ENCODE measurements around the gene LIPC. TPM values are rescaled to one million over a fixed set of nuclear protein-coding genes. Genes with fewer than 3 reads are reported as not detected.

The LIPC gene
- total RNA-seq, 2 donors from 2014 or later = 2.9 to 13.8 TPM

DNA sequence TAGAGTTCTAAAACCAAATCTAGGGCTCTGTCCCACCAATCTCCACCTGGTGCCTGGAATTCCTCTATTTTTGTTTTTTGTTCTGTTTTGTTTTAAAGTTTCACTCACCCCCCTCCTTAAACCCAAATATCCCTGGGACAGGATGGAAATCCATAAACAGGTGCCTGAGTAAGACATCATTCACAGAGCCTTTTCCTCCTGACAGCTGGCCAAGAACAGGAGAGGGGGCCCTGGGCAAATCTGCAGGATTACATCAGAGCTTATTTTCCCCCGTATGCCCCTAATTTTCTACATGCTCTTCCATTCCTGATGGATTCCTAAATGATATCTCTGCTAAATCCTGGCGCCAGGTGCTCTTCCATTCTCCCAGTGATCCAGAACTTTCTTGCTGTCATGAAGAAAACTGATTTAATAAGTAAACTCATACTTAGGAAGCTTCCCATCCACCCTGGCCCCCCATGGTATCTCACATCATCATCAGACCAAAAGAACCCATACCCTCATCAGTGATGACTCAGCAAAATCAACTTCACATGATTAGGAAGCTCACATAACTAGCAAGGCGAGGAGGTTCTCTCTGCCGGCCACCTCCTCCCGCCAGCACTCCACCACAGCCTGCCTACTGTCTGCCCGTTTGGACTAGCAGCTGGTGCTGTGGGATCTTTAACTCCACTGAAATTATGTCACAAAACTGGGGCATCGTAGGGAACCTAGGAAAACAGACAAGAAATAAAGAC, 61.0 kb downstream of the LIPC start:
- Histone ChIP-seq H3K9ac (ENCODE audit: low read depth in 2 of 2, low read length in 2 of 2) (no peak overlapping the region), H3K36me3 (no peaks in the 10 kb centered on the region), H3K4me3 (no peak overlapping the region), H3K27ac (no peak overlapping the region), H3K27me3 (no peaks in the 10 kb centered on the region), H3K9me3 (no peaks in the 10 kb centered on the region), H3K4me1 (no peaks in the 10 kb centered on the region)
- no peak for TF ChIP-seq CTCF (IDR thresholded peaks at IDR 0.05)
- intact Hi-C loops (cut with DNase I) = no loop called here
- no peak for DNase-seq

DNA sequence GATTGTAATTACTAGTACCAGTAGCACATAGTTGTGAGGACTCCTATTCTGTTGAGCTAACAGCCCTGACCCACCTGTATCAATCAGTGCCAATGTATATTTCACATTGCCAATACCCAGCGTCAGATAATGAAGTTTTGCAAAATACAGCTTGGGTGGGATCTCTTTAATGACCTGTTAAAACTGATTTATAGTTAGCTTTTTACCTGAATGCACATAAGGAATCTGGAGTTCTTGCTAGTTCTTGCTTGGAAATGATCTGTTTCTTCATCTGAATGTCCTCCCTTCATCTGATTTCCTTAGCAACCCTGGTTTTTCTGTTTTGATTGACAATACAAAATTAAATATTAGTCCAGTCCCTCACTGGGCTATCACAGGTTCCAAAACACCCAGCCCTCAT, 62.8 kb downstream of the LIPC start:
- no peaks in the 10 kb centered on the region for H3K27me3 ChIP-seq
- H3K9me3 ChIP-seq = no peaks in the 10 kb centered on the region
- no peaks in the 10 kb centered on the region for H3K4me1 ChIP-seq
- no peak overlapping the region for H3K4me3 ChIP-seq
- no peak for DNase-seq
- intact Hi-C loops (cut with DNase I) = no loop called here
- H3K9ac ChIP-seq (ENCODE audit: low read depth in 2 of 2, low read length in 2 of 2) = no peak overlapping the region
- H3K36me3 ChIP-seq = no peaks in the 10 kb centered on the region
- H3K27ac ChIP-seq = no peak overlapping the region
- TF ChIP-seq CTCF (IDR thresholded peaks at IDR 0.05) = no peak

DNA sequence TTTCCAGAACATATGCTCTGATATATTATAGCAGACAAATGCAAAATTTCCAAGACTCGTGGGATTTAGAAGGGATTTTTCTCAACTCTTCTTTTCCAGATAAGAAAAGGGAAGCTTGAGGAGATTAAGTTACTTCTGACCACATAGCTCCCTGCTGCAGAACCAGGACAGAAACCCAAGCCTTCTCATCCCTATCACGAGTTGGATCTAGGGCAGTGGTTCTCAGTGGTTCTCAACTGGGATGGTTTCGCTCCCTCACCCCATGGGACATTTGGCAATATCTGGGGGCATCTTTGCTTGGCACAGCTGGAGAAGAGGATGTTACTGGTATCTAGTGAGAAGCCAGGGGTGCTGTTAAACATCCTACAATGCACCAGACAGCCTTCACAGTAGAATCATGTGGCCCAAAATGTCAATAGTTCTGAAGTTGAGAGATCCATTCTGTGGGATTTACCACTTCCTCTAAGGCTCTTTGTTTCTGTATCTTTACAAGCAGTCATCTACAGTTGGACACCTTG, 64.2 kb downstream of the LIPC start:
- Histone ChIP-seq H3K27me3 (no peaks in the 10 kb centered on the region), H3K27ac (no peak overlapping the region), H3K9ac (ENCODE audit: low read depth in 2 of 2, low read length in 2 of 2) (no peak overlapping the region), H3K9me3 (no peaks in the 10 kb centered on the region), H3K4me3 (no peak overlapping the region), H3K4me1 (no peaks in the 10 kb centered on the region), H3K36me3 (no peaks in the 10 kb centered on the region)
- intact Hi-C loops (cut with DNase I) = no loop called here
- TF ChIP-seq CTCF (IDR thresholded peaks at IDR 0.05) = no peak
- no peak for DNase-seq

DNA sequence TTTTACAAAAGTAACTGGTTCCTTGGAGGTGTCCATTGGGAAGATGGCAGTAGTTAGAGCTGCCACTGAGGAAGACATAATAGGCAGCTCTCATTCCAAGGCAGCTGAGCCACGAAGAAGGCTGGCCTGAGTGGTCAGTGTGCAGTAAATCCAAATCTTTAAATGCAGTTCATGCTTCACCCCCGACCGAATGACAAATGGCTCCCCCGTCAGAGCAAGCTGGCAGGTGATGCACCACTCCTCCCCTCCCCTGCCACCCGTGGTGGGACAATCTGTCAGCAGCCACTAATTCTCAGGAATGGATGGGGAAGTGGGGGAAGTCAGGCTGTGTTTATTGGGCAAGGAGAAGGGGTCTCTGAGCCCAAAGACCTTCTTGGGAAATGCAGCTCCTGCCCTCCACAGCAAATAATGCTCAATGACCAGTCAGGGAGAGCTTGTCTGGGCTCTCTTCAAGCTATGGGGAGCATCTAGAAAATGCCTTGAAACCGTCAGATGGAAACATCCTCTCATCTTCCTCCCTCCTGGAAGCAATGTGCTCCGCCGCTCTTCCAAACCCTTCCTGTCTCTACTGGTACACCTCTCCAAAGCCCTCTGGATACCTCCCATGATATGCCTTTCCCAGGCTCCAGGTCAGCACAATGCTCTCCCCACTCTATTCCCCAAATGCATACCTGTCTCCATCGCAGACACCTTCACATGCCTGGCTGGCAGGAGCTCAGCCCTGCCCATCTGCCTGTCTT, 65.4 kb downstream of the LIPC start:
- TF ChIP-seq CTCF (IDR thresholded peaks at IDR 0.05) = no peak
- no peak overlapping the region for H3K27ac ChIP-seq
- H3K36me3 ChIP-seq = no peaks in the 10 kb centered on the region
- H3K9ac ChIP-seq (ENCODE audit: low read depth in 2 of 2, low read length in 2 of 2) = no peak overlapping the region
- no peaks in the 10 kb centered on the region for H3K9me3 ChIP-seq
- no peak for DNase-seq
- no peak overlapping the region for H3K4me3 ChIP-seq
- intact Hi-C loops (cut with DNase I) = no loop called here
- H3K27me3 ChIP-seq = no peaks in the 10 kb centered on the region
- no peaks in the 10 kb centered on the region for H3K4me1 ChIP-seq

DNA sequence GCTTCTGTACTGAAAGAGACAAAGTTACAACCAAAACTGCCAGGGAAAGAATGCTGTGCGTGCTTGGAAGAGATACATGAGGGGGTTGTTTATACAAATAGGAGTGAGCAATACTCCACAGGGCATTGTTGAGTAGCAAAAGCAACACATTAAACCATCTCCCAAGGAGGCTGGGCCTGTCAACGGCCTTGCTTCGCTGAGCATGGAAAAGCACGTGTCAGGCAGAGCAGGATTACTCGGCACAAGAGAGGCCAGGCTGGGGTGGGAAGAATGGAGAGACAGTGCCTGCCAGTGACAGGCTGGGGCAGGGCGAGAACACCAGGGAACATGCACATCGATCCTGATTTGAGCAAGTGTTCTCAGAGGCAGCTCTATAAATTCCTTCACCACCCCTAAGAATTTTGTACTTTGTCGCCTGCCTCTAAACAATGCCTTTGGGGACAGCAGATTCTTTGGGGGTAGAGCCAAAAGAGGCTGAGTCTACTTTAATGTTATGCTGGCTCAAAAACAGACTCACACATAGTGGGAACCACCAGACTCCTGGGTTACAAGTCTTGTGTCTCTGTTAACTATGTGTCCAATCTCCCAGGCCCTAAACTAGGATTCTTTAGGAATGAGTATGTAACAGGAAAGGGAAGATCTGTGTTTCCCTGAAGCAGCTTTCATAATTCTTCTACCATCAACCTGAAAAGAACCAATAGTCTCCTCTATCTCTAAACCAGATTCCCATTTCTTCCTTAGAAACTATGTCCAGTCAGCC, 67.2 kb downstream of the LIPC start:
- no peak for TF ChIP-seq CTCF (IDR thresholded peaks at IDR 0.05)
- no peaks in the 10 kb centered on the region for H3K4me1 ChIP-seq
- DNase-seq = no peak
- H3K27me3 ChIP-seq = no peaks in the 10 kb centered on the region
- H3K4me3 ChIP-seq = no peak overlapping the region
- H3K36me3 ChIP-seq = no peaks in the 10 kb centered on the region
- H3K9ac ChIP-seq (ENCODE audit: low read depth in 2 of 2, low read length in 2 of 2) = no peak overlapping the region
- intact Hi-C loops (cut with DNase I) = no loop called here
- H3K27ac ChIP-seq = no peak overlapping the region
- H3K9me3 ChIP-seq = no peaks in the 10 kb centered on the region
